Measurements from ENCODE around the gene MAPKBP1.

GRCh38 chr15:41801185-41801584 lies 26.9 kb downstream of the MAPKBP1 start:
- TF ChIP-seq POLR2A (IDR thresholded peaks at IDR 0.05) (no peak), CTCF (IDR thresholded peaks at IDR 0.05) (no peak)
